Endothelial cell of umbilical vein (primary cell): ENCODE results near the gene THBS3.

Source experiments
- CTCF ChIP-seq, 2 donors: IDR thresholded peaks; 1 replicate in 1 of 2; 2 replicates in 1 of 2; pipeline ENCODE4 v1.5.1; 2011; ENCODE audit warnings: low read length in 2 of 2, mild to moderate bottlenecking in 2 of 2, moderate library complexity in 2 of 2, control low read depth in 1 of 2, inconsistent platforms in 1 of 2, low read depth in 1 of 2; ENCODE audit not compliant: insufficient read depth in 1 of 2; ENCODE audit errors: extremely low read depth in 1 of 2
- EZH2 ChIP-seq: IDR thresholded peaks from 2 replicates; pipeline ENCODE4 v1.6.1; 2012; ENCODE audit warnings: borderline replicate concordance, low read depth, mild to moderate bottlenecking, moderate library complexity, low read length, inconsistent platforms; ENCODE audit not compliant: severe bottlenecking
- GATA2 ChIP-seq: IDR thresholded peaks from 2 replicates; pipeline ENCODE4 v1.7.0; 2011; ENCODE audit warnings: low read depth, mild to moderate bottlenecking, moderate library complexity, mixed read lengths, low read length; ENCODE audit not compliant: insufficient read length, insufficient read depth
- MAX ChIP-seq: IDR thresholded peaks from 2 replicates; pipeline ENCODE4 v1.6.1; 2011; ENCODE audit not compliant: insufficient read depth, insufficient read length
- MYC ChIP-seq: IDR thresholded peaks from one replicate; pipeline ENCODE4 v1.6.1; 2011; ENCODE audit warnings: mild to moderate bottlenecking, low read depth, low read length
- POLR2A ChIP-seq: IDR thresholded peaks from 2 replicates; pipeline ENCODE4 v1.6.1; 2012; ENCODE audit warnings: low read depth, mild to moderate bottlenecking, control low read depth, low read length
- POLR2AphosphoS5 ChIP-seq: IDR thresholded peaks from 2 replicates; pipeline ENCODE4 v1.6.1; 2012; ENCODE audit warnings: low read depth, mild to moderate bottlenecking, control low read depth, low read length, moderate library complexity; ENCODE audit not compliant: insufficient read depth

- no peak for TF ChIP-seq GATA2
- no peak for TF ChIP-seq CTCF (IDR thresholded peaks at IDR 0.05; ENCODE audit: extremely low read depth in 1 of 2, insufficient read depth in 1 of 2, low read depth in 1 of 2, low read length in 2 of 2)
- TF ChIP-seq POLR2A = no peak
- TF ChIP-seq EZH2 = no peak
- TF ChIP-seq MAX = no peak
- TF ChIP-seq POLR2AphosphoS5 = no peak
- TF ChIP-seq MYC = no peak
These were observed 2.7 kb downstream of the THBS3 start for GRCh38 chr1:155205035-155205434.
